Small intestine (tissue), 7 donors: ENCODE measurements around the gene SULT1A2. TPM values are rescaled to one million over a fixed set of nuclear protein-coding genes. Genes with fewer than 3 reads are reported as not detected.
"Not testable (repeated sequence)": the region's sequence is repeated elsewhere in the genome, so short reads cannot be mapped to it uniquely, and the experiment has no call there.

Experiments
- DNase-seq, 2 donors: peaks; one replicate each; pipeline versions ENCODE4 v3.0.0 to v3.0.0-alpha.2; 2013
- FAIRE-seq: peaks from 2 replicates; lab custom pipeline; 2012; peaks lifted over from hg19 to GRCh38; lab: Jason Lieb, UNC
- H3K27ac ChIP-seq, 3 donors: one replicate each; pipeline ENCODE4 v1.5.1; 2013; ENCODE audit warnings: low read length in 2 of 3, mild to moderate bottlenecking in 2 of 3, control low read depth in 1 of 3, inconsistent platforms in 1 of 3, low read depth in 1 of 3, moderate library complexity in 1 of 3
- H3K27me3 ChIP-seq, 3 donors: one replicate each; pipeline ENCODE4 v1.6.1; 2013; ENCODE audit warnings: low read length in 3 of 3, inconsistent platforms in 1 of 3; ENCODE audit not compliant: control insufficient read depth in 3 of 3, insufficient read depth in 3 of 3
- H3K36me3 ChIP-seq, 3 donors: one replicate each; pipeline ENCODE4 v1.6.1; 2013; ENCODE audit warnings: low read length in 3 of 3, inconsistent platforms in 1 of 3, low read depth in 1 of 3, mild to moderate bottlenecking in 1 of 3, moderate library complexity in 1 of 3; ENCODE audit not compliant: control insufficient read depth in 3 of 3, insufficient read depth in 2 of 3
- H3K4me1 ChIP-seq, 3 donors: one replicate each; pipeline ENCODE4 v1.6.1; 2013; ENCODE audit warnings: low read length in 2 of 3, inconsistent platforms in 1 of 3, low read depth in 1 of 3, mild to moderate bottlenecking in 1 of 3, moderate library complexity in 1 of 3; ENCODE audit not compliant: control insufficient read depth in 3 of 3, insufficient read depth in 2 of 3
- H3K4me3 ChIP-seq, 3 donors: one replicate each; pipeline ENCODE4 v1.5.1; 2013; ENCODE audit warnings: low read length in 3 of 3, control low read depth in 1 of 3, inconsistent platforms in 1 of 3, low read depth in 1 of 3, mild to moderate bottlenecking in 1 of 3, moderate library complexity in 1 of 3
- H3K9me3 ChIP-seq, 2 donors: one replicate each; pipeline ENCODE4 v1.6.1; 2013; ENCODE audit warnings: low read depth in 1 of 2, low read length in 1 of 2; ENCODE audit not compliant: control insufficient read depth in 2 of 2, insufficient read depth in 1 of 2
- WGBS, 3 donors: extraction: QIAGEN DNeasy Blood & Tissue Kit; methylation state at CpG; one replicate each; pipeline ENCODE4 v1.1.7; 2013; 5-methylcytosine and 5-hydroxymethylcytosine counted together
- polyA plus RNA-seq, 4 donors: library from polyadenylated mRNA; stranded (reverse) in 3 of 4; unstranded in 1 of 4; fragments of 200-250 nt in 3 of 4; fragments of 120-200 nt in 1 of 4; gene quantifications; one replicate each; pipeline versions ENCODE4 v1.2.1 to v1.2.3, GENCODE V29; 2013
- donor health status: healthy with polysubstance abuse.
- donor health status: control.
- donor health status: control.
- donor health status: Bipolar disorder and iron deficiency.
- donor health status: healthy.

Gene SULT1A2
- polyA plus RNA-seq, 4 donors, result 6.5 to 321 (median 123) TPM

- H3K27ac ChIP-seq, H3K27me3 ChIP-seq, DNase-seq, H3K4me3 ChIP-seq, H3K9me3 ChIP-seq, FAIRE-seq: not testable (repeated sequence)
- Histone ChIP-seq H3K4me1 (peaks cover 2 to 26% (median 7%) of the 10 kb centered on the region in 3 donors), H3K36me3 (peaks cover 0 to 22% (median 0%) of the 10 kb centered on the region in 3 donors)
- WGBS, 3 donors, result 36 to 45% (median 37%) methylated on average over 6 to 7 of the region's 26 CpGs
These were observed 17.1 kb upstream of the SULT1A2 start for GRCh38 chr16:28613912-28614311.

GRCh38 chr16:28612359-28613280 is 15.8 kb upstream of the SULT1A2 start:
- not testable (repeated sequence) for FAIRE-seq, DNase-seq

GRCh38 chr16:28610595-28611191 is 13.8 kb upstream of the SULT1A2 start:
- peak; percentile 59 to 76 for DNase-seq
- Histone ChIP-seq H3K36me3 (peaks cover 0 to 34% (median 4%) of the 10 kb centered on the region in 3 donors), H3K27ac (peak overlapping the region; percentile 61 to 94 (median 85)), H3K27me3 (no peaks in the 10 kb centered on the region), H3K4me1 (peaks cover 2 to 27% (median 7%) of the 10 kb centered on the region in 3 donors), H3K9me3 (no peaks in the 10 kb centered on the region), H3K4me3 (no peak overlapping the region)
- WGBS, 3 donors, result 29 to 62% (median 34%) methylated on average over 10 of the region's 10 CpGs
- FAIRE-seq, result no peak

More at GRCh38 chr16:28612359-28613280, 15.8 kb upstream of the SULT1A2 start:
- not testable (repeated sequence) for H3K9me3 ChIP-seq, H3K27me3 ChIP-seq, H3K27ac ChIP-seq, H3K4me3 ChIP-seq
- Histone ChIP-seq H3K36me3 (peaks cover 0 to 24% (median 0%) of the 10 kb centered on the region in 3 donors), H3K4me1 (peaks cover 2 to 27% (median 7%) of the 10 kb centered on the region in 3 donors)
- no CpG with 5 or more reads among the region's 17 CpGs for WGBS, 3 donors

- FAIRE-seq (no peak), DNase-seq (peak; percentile 88 to 99)
- Histone ChIP-seq H3K4me1 (peaks cover 2 to 27% (median 7%) of the 10 kb centered on the region in 3 donors), H3K4me3 (peak within 1 kb of the TSS in 2 of 3 donors; percentile 38 to 54), H3K27me3 (no peaks in the 10 kb centered on the region), H3K27ac (peak within 1 kb of the TSS; percentile 85 to 94 (median 86)), H3K9me3 (no peaks in the 10 kb centered on the region), H3K36me3 (peaks cover 0 to 42% (median 6%) of the 10 kb centered on the region in 3 donors)
- WGBS, 3 donors, result 8 to 25% (median 24%) methylated on average over 10 to 11 of the region's 11 CpGs
These were observed 13.1 kb upstream of the SULT1A2 start, which contains the start of gene SULT1A1 for GRCh38 chr16:28609631-28610594. SULT1A1 (minus strand) TSS chr16:28610044; CDS start chr16:28608855, 1,189 bp downstream.

GRCh38 chr16:28608867-28609596 is 12.2 kb upstream of the SULT1A2 start:
- not testable (repeated sequence) for H3K27me3 ChIP-seq, FAIRE-seq, H3K9me3 ChIP-seq
- DNase-seq, result peak in 1 of 2 donors; percentile 21
- Histone ChIP-seq H3K4me1 (peaks cover 2 to 27% (median 7%) of the 10 kb centered on the region in 3 donors), H3K36me3 (peaks cover 0 to 51% (median 6%) of the 10 kb centered on the region in 3 donors), H3K27ac (peak overlapping the region; percentile 85 to 90 (median 86)), H3K4me3 (peak overlapping the region in 2 of 3 donors; percentile 38 to 54)
- 59 to 72% (median 70%) methylated on average over 9 to 10 of the region's 11 CpGs for WGBS, 3 donors

- 95 to 98% (median 97%) methylated on average over 5 to 6 of the region's 7 CpGs for WGBS, 3 donors
- FAIRE-seq, H3K27me3 ChIP-seq, DNase-seq, H3K27ac ChIP-seq, H3K9me3 ChIP-seq: not testable (repeated sequence)
- peaks cover 0 to 56% (median 6%) of the 10 kb centered on the region in 3 donors for H3K36me3 ChIP-seq
- peaks cover 2 to 27% (median 7%) of the 10 kb centered on the region in 3 donors for H3K4me1 ChIP-seq
- peak overlapping the region in 2 of 3 donors; percentile 9 to 54 for H3K4me3 ChIP-seq
These were observed 11.6 kb upstream of the SULT1A2 start for GRCh38 chr16:28608496-28608808.

GRCh38 chr16:28607681-28608495 is 11.0 kb upstream of the SULT1A2 start:
- peak overlapping the region in 2 of 3 donors; percentile 9 to 54 for H3K4me3 ChIP-seq
- not testable (repeated sequence) for H3K9me3 ChIP-seq, H3K27me3 ChIP-seq, FAIRE-seq, DNase-seq, H3K27ac ChIP-seq
- peaks cover 0 to 61% (median 6%) of the 10 kb centered on the region in 3 donors for H3K36me3 ChIP-seq
- H3K4me1 ChIP-seq, result peaks cover 2 to 27% (median 7%) of the 10 kb centered on the region in 3 donors
- WGBS, 3 donors, result 89 to 94% (median 89%) methylated on average over 10 of the region's 10 CpGs
